Measurements from ENCODE around the gene NLRP6. TPM values are rescaled to one million over a fixed set of nuclear protein-coding genes. Genes with fewer than 3 reads are reported as not detected.
"Not testable (repeated sequence)": the region's sequence is repeated elsewhere in the genome, so short reads cannot be mapped to it uniquely, and the experiment has no call there.

Gene NLRP6
- total and polyA plus RNA-seq, 2 donors from 2014 or later = 0.32 to 1.6 TPM

- peak; percentile 48 to 96 (median 73) for DNase-seq
- no peaks in the 10 kb centered on the region for H3K27me3 ChIP-seq (ENCODE audit: control insufficient read depth, insufficient read depth, low read length)
- peak overlapping the region in 1 of 3 donors; percentile 1 for H3K4me3 ChIP-seq (ENCODE audit: low read length in 3 of 3)
- no peaks in the 10 kb centered on the region for H3K9me3 ChIP-seq (ENCODE audit: control insufficient read depth in 2 of 3, insufficient read depth in 1 of 3, low read length in 3 of 3)
- no peak for FAIRE-seq
- H3K27ac ChIP-seq (ENCODE audit: low read depth in 2 of 2, low read length in 2 of 2) = peak overlapping the region; percentile 91 to 96
- H3K36me3 ChIP-seq (ENCODE audit: control insufficient read depth in 2 of 3, insufficient read depth in 3 of 3, low read length in 3 of 3) = no peaks in the 10 kb centered on the region
- peak overlapping the region in 2 of 3 donors; percentile 38 to 65 for H3K9ac ChIP-seq (ENCODE audit: low read length in 3 of 3)
- TF ChIP-seq CTCF (IDR thresholded peaks at IDR 0.05; ENCODE audit: borderline replicate concordance, extremely low read depth, insufficient read depth) = no peak
- peaks cover 6 to 18% (median 15%) of the 10 kb centered on the region in 3 donors for H3K4me1 ChIP-seq (ENCODE audit: control insufficient read depth in 2 of 3, insufficient read depth in 2 of 3, low read depth in 1 of 3, low read length in 3 of 3)
- intact Hi-C loops (cut with DNase I) = no loop called here
Observed at GRCh38 chr11:326842-327580, 48.8 kb downstream of the NLRP6 start.

- DNase-seq (no peak), FAIRE-seq (no peak)
- intact Hi-C loops (cut with DNase I) = no loop called here
- Histone ChIP-seq H3K4me1 (ENCODE audit: control insufficient read depth in 2 of 3, insufficient read depth in 2 of 3, low read depth in 1 of 3, low read length in 3 of 3) (peaks cover 6 to 18% (median 15%) of the 10 kb centered on the region in 3 donors), H3K9me3 (ENCODE audit: control insufficient read depth in 2 of 3, insufficient read depth in 1 of 3, low read length in 3 of 3) (no peaks in the 10 kb centered on the region), H3K27me3 (ENCODE audit: control insufficient read depth, insufficient read depth, low read length) (no peaks in the 10 kb centered on the region), H3K27ac (ENCODE audit: low read depth in 2 of 2, low read length in 2 of 2) (peak overlapping the region; percentile 91 to 96), H3K4me3 (ENCODE audit: low read length in 3 of 3) (peak overlapping the region in 1 of 3 donors; percentile 1), H3K36me3 (ENCODE audit: control insufficient read depth in 2 of 3, insufficient read depth in 3 of 3, low read length in 3 of 3) (no peaks in the 10 kb centered on the region), H3K9ac (ENCODE audit: low read length in 3 of 3) (peak overlapping the region in 2 of 3 donors; percentile 38 to 65)
- no peak for TF ChIP-seq CTCF (IDR thresholded peaks at IDR 0.05; ENCODE audit: borderline replicate concordance, extremely low read depth, insufficient read depth)
Observed at GRCh38 chr11:327581-327923, 49.3 kb downstream of the NLRP6 start.

GRCh38 chr11:328012-328411 lies 49.8 kb downstream of the NLRP6 start:
- no peak for TF ChIP-seq CTCF (IDR thresholded peaks at IDR 0.05; ENCODE audit: borderline replicate concordance, extremely low read depth, insufficient read depth)
- no peak overlapping the region for H3K27ac ChIP-seq (ENCODE audit: low read depth in 2 of 2, low read length in 2 of 2)
- H3K36me3 ChIP-seq (ENCODE audit: control insufficient read depth in 2 of 3, insufficient read depth in 3 of 3, low read length in 3 of 3) = no peaks in the 10 kb centered on the region
- intact Hi-C loops (cut with DNase I) = no loop called here
- H3K27me3 ChIP-seq (ENCODE audit: control insufficient read depth, insufficient read depth, low read length) = no peaks in the 10 kb centered on the region
- no peaks in the 10 kb centered on the region for H3K9me3 ChIP-seq (ENCODE audit: control insufficient read depth in 2 of 3, insufficient read depth in 1 of 3, low read length in 3 of 3)
- no peak for FAIRE-seq
- H3K4me1 ChIP-seq (ENCODE audit: control insufficient read depth in 2 of 3, insufficient read depth in 2 of 3, low read depth in 1 of 3, low read length in 3 of 3) = peaks cover 6 to 18% (median 15%) of the 10 kb centered on the region in 3 donors
- H3K4me3 ChIP-seq (ENCODE audit: low read length in 3 of 3) = no peak overlapping the region
- no peak overlapping the region for H3K9ac ChIP-seq (ENCODE audit: low read length in 3 of 3)
- peak in 1 of 5 donors; percentile 52 for DNase-seq

- FAIRE-seq; H3K4me3 ChIP-seq (ENCODE audit: low read length in 3 of 3); intact Hi-C loops (cut with DNase I); H3K36me3 ChIP-seq (ENCODE audit: control insufficient read depth in 2 of 3, insufficient read depth in 3 of 3, low read length in 3 of 3); H3K27ac ChIP-seq (ENCODE audit: low read depth in 2 of 2, low read length in 2 of 2); H3K27me3 ChIP-seq (ENCODE audit: control insufficient read depth, insufficient read depth, low read length); H3K9me3 ChIP-seq (ENCODE audit: control insufficient read depth in 2 of 3, insufficient read depth in 1 of 3, low read length in 3 of 3); H3K9ac ChIP-seq (ENCODE audit: low read length in 3 of 3): not testable (repeated sequence)
- peaks cover 6 to 18% (median 15%) of the 10 kb centered on the region in 3 donors for H3K4me1 ChIP-seq (ENCODE audit: control insufficient read depth in 2 of 3, insufficient read depth in 2 of 3, low read depth in 1 of 3, low read length in 3 of 3)
- peak in 1 of 5 donors; percentile 12 for DNase-seq
Observed at GRCh38 chr11:328516-329100, 50.4 kb downstream of the NLRP6 start.

Data from kidney (tissue), 14 donors.